GM15510 (cell line): ENCODE results near the gene GSTCD.
A peak's percentile ranks its signal among the peaks of the same experiment; 100 is the strongest.

ENCODE experiments used
- POLR2A ChIP-seq: IDR thresholded peaks from 3 replicates; pipeline ENCODE4 v1.6.1; 2011; ENCODE audit warnings: borderline replicate concordance; ENCODE audit not compliant: insufficient read length; ENCODE audit errors: extremely low read depth

Gene GSTCD

GRCh38 chr4:105708181-105709080, at the start of gene GSTCD, which contains the start of gene INTS12:
TSS of gene GSTCD (plus strand) at chr4:105708784. CDS start at chr4:105717614, 8,830 bp downstream.
TSS of gene INTS12 (minus strand) at chr4:105708689. CDS start at chr4:105700005, 8,684 bp downstream.
- TF ChIP-seq POLR2A: peak; percentile 89

GRCh38 chr4:105659190-105659589, 49.4 kb upstream of the GSTCD start:
- TF ChIP-seq POLR2A: no peak

DNA sequence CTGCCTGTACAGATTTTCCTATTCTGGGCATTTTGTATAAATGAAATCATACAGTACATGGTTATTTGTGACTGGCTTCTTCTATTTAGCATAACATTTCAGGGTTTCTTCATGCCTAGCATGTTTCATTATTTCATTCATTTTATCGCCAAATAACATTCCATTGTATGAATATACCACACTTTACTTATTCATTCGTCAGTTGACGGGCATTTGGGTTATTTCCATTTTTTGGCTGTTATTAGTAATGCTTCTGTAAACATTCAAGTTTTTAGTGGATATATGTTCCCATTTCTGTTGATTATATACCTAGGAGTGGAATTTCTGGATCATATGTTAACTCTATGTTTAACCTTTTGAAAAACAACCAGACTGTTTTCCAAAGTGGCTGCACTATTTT, 47.6 kb upstream of the GSTCD start:
- no peak for TF ChIP-seq POLR2A

DNA sequence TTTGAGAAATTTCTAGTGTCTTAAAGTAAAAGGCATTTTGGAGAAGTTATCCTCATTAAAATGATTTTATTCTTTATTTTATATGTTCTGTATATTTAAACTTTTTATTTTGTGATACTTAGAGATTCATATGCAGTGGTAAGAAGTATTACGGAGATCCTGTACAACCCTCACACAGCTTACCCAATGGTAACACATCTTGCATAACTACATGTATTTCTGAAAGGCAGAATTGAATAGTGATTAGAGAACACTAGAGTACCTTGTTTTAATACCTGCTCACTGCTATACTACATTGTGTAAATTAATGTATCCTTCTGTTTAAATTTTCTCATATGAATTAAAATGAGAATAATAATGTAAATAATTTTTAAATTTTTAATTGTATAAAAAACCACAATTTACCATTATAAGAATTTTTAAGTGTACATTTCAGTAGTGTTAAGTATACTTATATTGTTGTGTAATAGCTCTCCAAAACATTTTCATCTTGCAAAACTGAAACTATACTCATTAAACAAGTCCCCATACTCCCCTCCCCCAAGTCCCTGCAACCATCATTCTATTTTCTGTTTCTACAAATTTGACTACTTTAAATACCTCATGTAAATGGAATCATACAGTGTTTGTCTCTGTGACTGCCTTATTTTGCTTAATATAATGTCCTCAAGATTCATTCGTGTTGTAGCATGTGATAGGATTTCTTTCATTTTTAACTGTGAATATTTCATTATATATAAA, 45.5 kb upstream of the GSTCD start:
- no peak for TF ChIP-seq POLR2A

DNA sequence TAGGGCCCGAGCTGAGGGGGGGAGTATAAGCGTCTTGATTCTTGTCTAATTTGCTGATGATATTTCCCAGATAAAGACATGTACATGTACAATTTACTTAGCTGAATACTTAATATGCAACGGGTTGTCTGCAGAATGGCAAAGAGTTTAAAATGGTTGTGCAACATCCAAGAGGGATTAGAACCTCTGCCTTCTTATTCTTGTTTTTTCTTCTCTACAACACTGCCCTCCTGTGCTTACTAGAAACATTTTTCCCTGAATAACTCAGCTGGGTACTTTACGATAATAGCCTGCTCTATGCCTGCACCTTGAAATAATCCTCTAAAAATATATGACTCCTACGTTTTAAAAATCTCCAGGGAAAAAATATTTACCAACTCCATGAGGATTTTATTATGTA, 41.9 kb upstream of the GSTCD start:
- TF ChIP-seq POLR2A: no peak

DNA sequence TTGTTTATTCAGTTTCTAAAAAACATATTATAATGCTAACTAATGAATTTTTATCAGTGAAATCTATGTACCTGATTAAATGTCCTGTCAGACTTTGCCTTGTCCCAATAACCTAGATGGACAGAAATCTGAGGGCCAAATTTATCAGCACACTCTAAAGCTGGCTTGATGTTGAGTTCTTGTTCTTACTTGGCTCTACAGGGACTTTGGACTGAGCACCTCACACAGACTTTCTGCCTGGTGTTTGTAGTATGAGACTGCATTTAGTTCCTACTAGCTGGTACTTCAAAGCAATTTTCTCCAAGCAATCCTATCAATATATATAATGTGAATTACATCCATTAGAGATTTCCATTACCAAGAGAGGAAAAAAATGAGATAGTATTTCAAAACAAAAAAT, 37.9 kb upstream of the GSTCD start:
- no peak for TF ChIP-seq POLR2A

DNA sequence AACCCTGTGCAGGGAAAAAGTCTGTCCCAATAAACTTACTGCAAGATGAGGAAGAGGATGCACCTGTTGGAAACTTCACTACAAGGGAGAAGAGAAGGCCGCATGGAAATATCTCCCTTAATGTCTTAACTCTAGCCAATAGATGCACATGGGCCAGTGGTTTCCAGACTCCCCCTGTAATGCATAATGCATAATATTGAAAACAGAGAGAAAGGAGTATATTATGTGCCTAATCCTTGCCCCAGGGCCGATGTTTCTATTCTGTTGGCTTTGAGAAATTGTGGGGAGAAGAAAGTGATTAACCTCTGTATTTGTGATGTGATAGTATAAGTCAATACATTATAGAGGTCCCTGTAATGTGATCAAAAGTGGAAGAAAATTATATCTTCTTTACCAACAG, 37.3 kb upstream of the GSTCD start:
- TF ChIP-seq POLR2A: no peak

DNA sequence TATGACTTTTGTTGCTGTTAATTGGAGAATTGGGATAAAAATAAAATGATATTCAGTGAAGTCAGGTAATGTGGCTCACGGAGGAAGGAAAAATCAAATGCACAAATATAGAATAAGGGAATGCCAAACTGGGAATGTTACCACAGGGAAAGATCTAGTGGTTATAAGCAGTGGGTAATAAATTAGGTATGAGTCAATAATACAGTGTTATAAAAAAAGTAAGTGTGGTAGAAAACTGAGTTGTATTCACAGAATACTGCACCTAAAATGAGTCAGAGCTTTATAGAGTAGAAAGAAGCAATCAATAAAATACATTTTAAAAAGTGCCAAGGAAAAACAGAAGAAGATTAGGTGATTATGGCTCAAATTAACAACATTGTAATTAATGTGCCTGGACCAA, 34.6 kb upstream of the GSTCD start:
- TF ChIP-seq POLR2A: no peak

- no peak for TF ChIP-seq POLR2A
Observed at GRCh38 chr4:105677709-105678108, 30.9 kb upstream of the GSTCD start.

DNA sequence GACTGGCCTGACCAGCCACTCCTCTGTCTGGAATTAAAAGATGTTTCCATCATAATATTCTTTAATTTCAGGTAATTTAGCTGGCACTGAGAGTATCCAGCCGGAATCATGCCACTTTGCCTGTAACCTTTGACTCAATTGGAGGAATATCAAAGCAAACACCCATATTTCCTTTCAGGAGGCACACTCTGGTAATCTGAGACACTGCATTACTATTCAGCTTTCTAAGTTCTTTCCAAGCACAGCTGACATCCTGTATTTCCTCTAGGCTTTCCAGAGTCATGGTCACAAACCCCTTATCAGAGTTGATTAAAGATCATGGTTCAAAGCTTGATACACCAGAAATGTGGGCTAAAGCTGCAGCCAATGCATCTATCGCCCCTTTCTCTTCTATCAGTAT, 29.4 kb upstream of the GSTCD start:
- no peak for TF ChIP-seq POLR2A

DNA sequence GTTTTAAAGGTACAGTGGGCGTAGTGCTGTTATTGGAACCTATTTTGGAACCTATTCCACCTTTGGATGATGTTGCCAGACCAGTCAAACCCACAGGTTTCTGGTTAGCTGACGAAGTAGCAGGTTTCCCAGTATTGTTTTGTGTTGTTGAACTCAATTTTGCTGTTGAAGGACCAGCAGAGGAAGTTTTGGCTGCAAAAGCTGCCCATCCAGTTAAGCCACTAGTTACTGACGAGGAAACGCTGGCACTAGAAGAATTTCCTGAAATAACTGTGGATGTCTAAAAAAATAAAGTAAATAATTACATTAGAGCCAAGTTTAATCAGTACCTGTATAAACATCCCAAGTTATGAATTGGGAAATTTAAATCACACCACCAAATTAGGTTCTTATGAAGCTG, 25.5 kb upstream of the GSTCD start:
- TF ChIP-seq POLR2A: no peak

- no peak for TF ChIP-seq POLR2A
Observed at GRCh38 chr4:105686571-105686970, 22.0 kb upstream of the GSTCD start.

GRCh38 chr4:105698607-105699006, 10.0 kb upstream of the GSTCD start:
- no peak for TF ChIP-seq POLR2A

- no peak for TF ChIP-seq POLR2A
Observed at GRCh38 chr4:105707782-105708180, 803 bp upstream of the GSTCD start.

- TF ChIP-seq POLR2A: no peak
Observed at GRCh38 chr4:105709081-105709450, 482 bp downstream of the GSTCD start.
